ENCODE measurements around the gene ZNF366.

ZNF366 gene

DNA sequence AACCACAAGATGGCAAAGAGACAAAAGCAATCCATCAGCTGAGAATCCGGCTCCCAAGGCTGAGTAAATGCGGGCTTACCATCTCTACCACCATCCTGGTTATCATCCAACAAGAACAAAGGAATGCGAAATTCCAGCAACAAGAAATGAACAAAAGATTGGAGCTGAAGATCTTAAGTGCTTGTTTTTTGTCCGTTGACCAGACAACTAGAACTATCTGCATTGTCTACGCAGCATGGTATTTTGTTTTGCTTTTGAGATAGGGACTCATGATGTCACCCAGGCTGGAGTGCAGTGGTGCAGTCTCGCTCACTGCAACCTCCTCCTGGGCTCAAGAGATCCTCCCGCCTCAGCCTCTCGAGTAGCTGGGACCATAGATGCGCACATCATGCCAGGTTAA is 88.9 kb downstream of the ZNF366 start:
- DNase-seq = no peak
- intact Hi-C loops (cut with DNase I; ENCODE audit: low total_unique reads) = no loop called here
- Histone ChIP-seq H3K27ac (no peak overlapping the region), H3K4me3 (no peak overlapping the region), H3K9me3 (no peaks in the 10 kb centered on the region), H3K4me1 (peaks cover 0 to 5% (median 0%) of the 10 kb centered on the region in 4 donors), H3K27me3 (no peaks in the 10 kb centered on the region), H3K36me3 (no peaks in the 10 kb centered on the region)
- TF ChIP-seq, protein P1, sequence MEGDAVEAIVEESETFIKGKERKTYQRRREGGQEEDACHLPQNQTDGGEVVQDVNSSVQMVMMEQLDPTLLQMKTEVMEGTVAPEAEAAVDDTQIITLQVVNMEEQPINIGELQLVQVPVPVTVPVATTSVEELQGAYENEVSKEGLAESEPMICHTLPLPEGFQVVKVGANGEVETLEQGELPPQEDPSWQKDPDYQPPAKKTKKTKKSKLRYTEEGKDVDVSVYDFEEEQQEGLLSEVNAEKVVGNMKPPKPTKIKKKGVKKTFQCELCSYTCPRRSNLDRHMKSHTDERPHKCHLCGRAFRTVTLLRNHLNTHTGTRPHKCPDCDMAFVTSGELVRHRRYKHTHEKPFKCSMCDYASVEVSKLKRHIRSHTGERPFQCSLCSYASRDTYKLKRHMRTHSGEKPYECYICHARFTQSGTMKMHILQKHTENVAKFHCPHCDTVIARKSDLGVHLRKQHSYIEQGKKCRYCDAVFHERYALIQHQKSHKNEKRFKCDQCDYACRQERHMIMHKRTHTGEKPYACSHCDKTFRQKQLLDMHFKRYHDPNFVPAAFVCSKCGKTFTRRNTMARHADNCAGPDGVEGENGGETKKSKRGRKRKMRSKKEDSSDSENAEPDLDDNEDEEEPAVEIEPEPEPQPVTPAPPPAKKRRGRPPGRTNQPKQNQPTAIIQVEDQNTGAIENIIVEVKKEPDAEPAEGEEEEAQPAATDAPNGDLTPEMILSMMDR (IDR thresholded peaks at IDR 0.05) = no peak

DNA sequence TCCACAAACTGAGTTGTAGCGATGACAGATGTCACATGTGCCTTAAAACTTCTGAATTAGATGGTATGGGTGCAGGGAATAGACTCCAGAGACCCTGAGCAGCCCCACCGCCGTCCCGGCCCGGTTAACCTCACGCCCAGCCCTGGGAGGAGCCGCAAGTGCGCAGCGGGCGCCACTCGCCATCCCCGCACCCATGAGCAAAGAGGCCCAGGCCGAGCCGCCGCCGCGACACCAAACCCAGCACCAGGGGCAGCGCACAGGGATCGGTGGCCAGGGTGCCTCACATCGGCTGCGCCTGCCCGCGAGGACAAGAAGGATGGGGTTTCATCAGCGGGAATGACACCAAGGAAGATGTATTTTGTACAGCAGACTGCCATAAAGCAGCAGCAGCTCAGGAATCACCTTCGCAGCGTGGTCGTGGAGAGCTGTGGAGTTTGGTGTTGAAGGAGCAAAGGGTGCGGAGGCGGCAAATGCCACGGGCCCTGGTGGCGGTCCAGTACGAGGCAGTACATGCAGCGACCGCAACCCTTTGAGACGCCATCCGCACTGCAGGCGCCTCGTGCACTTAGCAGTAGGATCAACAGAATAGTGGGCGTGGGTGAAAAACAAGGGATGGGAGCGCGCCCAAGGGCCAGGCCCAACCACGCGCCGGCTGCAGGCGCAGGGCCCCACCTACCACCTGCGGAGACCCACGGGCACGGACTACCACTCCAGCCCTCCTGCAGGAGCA is 89.7 kb downstream of the ZNF366 start:
- intact Hi-C loops (cut with DNase I; ENCODE audit: low total_unique reads) = no loop called here
- Histone ChIP-seq H3K36me3 (no peaks in the 10 kb centered on the region), H3K4me1 (peaks cover 0 to 10% (median under 1%) of the 10 kb centered on the region in 4 donors), H3K9me3 (no peaks in the 10 kb centered on the region), H3K4me3 (no peak overlapping the region), H3K27ac (no peak overlapping the region), H3K27me3 (no peaks in the 10 kb centered on the region)
- no peak for DNase-seq
- TF ChIP-seq, protein P1 (IDR thresholded peaks at IDR 0.05) = no peak

DNA sequence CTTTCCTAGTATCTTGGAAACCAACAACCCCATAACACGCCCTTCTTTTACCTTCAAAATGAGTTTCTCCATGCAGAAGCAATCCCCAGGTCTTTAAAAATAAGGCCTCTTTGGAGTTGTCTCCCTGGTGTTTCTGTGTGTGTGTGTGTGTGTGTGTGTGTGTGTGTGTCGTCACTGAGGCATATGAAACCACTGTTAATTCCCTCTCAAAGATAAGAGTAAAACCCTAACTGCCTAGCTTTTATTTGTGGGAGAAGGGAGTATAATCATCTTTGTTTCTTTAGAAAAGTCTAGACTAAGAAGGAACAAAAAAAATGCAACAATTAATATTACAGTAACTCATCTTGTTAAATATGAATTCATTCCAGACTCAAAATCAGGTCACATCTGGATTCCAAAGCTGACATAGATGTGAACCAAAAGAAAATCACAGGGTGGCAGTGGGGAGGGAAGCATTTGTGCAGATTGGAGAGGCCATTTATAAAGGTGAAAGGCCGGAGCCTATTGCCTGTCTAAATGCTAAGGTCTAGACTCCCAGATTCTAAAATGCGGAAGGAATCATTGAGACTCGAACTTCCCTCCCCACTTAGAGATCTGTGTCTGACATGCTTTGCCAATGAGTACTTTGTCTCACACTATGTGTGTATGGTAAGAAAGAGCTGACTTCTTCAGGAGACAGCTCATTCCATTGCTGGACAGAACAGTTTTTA is 91.4 kb downstream of the ZNF366 start:
- Histone ChIP-seq H3K27me3 (no peaks in the 10 kb centered on the region), H3K36me3 (no peaks in the 10 kb centered on the region), H3K27ac (no peak overlapping the region), H3K4me1 (peaks cover 0 to 26% (median 5%) of the 10 kb centered on the region in 4 donors), H3K9me3 (no peaks in the 10 kb centered on the region), H3K4me3 (no peak overlapping the region)
- intact Hi-C loops (cut with DNase I; ENCODE audit: low total_unique reads) = no loop called here
- TF ChIP-seq, protein P1 (IDR thresholded peaks at IDR 0.05) = no peak
- no peak for DNase-seq

DNA sequence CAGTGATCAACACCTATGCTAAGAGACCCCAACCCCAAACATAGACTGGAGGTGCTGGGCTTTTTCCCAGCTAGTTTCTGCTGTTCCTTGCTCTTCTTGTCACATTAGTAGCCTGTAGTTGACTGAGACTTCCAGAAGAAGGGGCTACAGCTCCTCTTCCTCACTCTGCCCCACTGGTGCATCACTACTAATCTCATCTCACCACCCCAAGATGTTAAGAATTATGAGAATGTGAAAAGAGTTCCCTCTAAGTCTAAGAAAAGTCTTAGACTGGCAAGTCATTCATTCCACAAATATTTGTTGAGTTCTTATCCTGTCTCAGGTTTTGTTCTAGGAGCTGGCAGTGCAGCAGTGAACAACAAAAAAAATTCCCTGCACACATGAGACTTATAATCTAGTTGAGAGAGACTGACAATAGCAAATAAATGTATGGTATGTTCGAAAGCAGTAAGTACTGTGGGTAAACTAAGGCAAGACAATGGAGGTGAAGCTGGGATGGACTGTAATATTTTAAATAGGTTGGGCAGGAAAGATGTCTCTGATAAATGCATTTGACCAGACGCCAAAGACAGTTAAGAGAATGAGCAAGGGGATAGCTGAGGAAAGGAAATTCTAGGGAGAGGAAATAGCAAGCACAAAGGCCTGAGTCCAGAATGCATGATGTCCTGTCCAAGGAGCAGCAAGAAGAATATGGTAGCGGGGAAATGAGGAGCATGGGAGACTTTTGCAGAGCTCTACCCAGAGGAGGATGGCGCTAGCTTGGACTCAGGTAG is 94.7 kb downstream of the ZNF366 start:
- no peak for DNase-seq
- no peaks in the 10 kb centered on the region for H3K36me3 ChIP-seq
- TF ChIP-seq, protein P1 (IDR thresholded peaks at IDR 0.05) = no peak

DNA sequence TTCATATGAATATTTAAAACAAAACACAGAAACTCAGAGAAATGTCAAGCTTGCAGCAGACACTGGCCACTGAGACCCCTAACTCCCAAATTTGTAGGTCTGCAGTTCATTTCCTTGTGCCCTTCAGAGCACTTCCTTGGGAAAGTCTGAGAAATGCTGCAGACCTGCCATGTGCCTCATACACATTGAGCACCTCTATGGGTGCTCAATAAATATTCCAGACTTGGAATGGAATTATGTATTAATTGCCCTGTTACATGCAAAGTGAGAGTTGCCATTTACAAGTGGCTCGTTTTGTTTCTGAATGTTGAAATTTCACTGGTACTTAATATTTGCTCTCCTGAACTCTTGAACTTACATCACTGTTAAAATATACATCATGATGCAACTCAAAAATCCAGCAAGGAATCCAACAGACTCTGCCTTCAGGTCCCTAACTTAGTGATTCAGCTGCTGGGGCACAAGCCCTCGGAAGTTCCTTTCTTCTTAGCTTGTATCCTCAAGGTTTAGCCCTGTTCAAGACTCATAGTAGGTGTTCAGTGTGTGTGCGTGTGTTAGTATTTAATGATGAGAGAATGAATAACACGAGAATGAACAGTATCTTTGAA is 96.4 kb downstream of the ZNF366 start:
- TF ChIP-seq, protein P1 (IDR thresholded peaks at IDR 0.05) = no peak
- no peak for DNase-seq
- Histone ChIP-seq H3K27me3 (no peaks in the 10 kb centered on the region), H3K36me3 (no peaks in the 10 kb centered on the region), H3K4me1 (peaks cover 0 to 31% (median 5%) of the 10 kb centered on the region in 4 donors), H3K27ac (no peak overlapping the region), H3K4me3 (no peak overlapping the region), H3K9me3 (no peaks in the 10 kb centered on the region)
- intact Hi-C loops (cut with DNase I; ENCODE audit: low total_unique reads) = no loop called here

More for the DNA sequence above, 94.7 kb downstream of the ZNF366 start:
- Histone ChIP-seq H3K27ac (no peak overlapping the region), H3K4me3 (no peak overlapping the region), H3K27me3 (no peaks in the 10 kb centered on the region), H3K4me1 (peaks cover 0 to 31% (median 5%) of the 10 kb centered on the region in 4 donors), H3K9me3 (no peaks in the 10 kb centered on the region)
- intact Hi-C loops (cut with DNase I; ENCODE audit: low total_unique reads) = no loop called here
